Endothelial cell of umbilical vein (primary cell): ENCODE measurements around the gene GDE1. TPM values are rescaled to one million over a fixed set of nuclear protein-coding genes. Genes with fewer than 3 reads are reported as not detected.

Experiments
- BruUV-seq: library from RNA; stranded (reverse); fragments of 400-500 nt; replicated peaks from 2 replicates; lab custom pipeline; 2021; lab: Mats Ljungman, UMichigan
- CTCF ChIA-PET: fragments of 300-600, 350-600 bp; sonication (Branson Sonifier 250); formaldehyde crosslinking; loops from one replicate; lab custom pipeline; 2021; ENCODE audit warnings: antibody characterized with exemption, inconsistent platforms; lab: Charles Lee
- POLR2A ChIA-PET: fragments of 300-600, 350-600 bp; sonication (Branson Sonifier 250); formaldehyde crosslinking; loops from one replicate; lab custom pipeline; 2021; ENCODE audit warnings: antibody characterized with exemption, inconsistent platforms; lab: Charles Lee
- DNase-seq: peaks from one replicate; pipeline ENCODE4 v3.0.0-alpha.2; 2011; ENCODE audit warnings: low read depth, low spot score
- FAIRE-seq: peaks from 2 replicates; lab custom pipeline; 2011; peaks lifted over from hg19 to GRCh38; lab: Jason Lieb, UNC
- H2AFZ ChIP-seq: 2 replicates; pipeline ENCODE4 v1.6.0; 2012; ENCODE audit warnings: low read depth, low read length, control low read depth, inconsistent platforms
- H3K27ac ChIP-seq: 2 replicates; pipeline ENCODE4 v1.5.1; 2011; ENCODE audit warnings: low read depth, mild to moderate bottlenecking, control low read depth, low read length, moderate library complexity; ENCODE audit not compliant: insufficient read depth
- H3K27me3 ChIP-seq, 2 experiments: 2 replicates each; pipeline versions ENCODE4 v1.6.0 to v1.6.1; 2011; ENCODE audit warnings: low read length in 2 of 2, mixed read lengths in 1 of 2; ENCODE audit not compliant: control insufficient read depth in 2 of 2, insufficient read depth in 2 of 2
- H3K36me3 ChIP-seq, 2 experiments: 2 replicates in 1 of 2; 3 replicates in 1 of 2; pipeline ENCODE4 v1.5.1; 2011; ENCODE audit warnings: low read length in 2 of 2, mild to moderate bottlenecking in 1 of 2, moderate library complexity in 1 of 2; ENCODE audit not compliant: control insufficient read depth in 2 of 2, insufficient read depth in 2 of 2; ENCODE audit errors: extremely low read depth in 1 of 2
- H3K4me1 ChIP-seq: 3 replicates; pipeline ENCODE4 v1.5.1; 2011; ENCODE audit warnings: mild to moderate bottlenecking, low read length; ENCODE audit not compliant: control insufficient read depth, insufficient read depth; ENCODE audit errors: extremely low read depth
- H3K4me2 ChIP-seq: 2 replicates; pipeline ENCODE4 v1.6.1; 2011; ENCODE audit warnings: low read length, control low read depth, mixed read lengths; ENCODE audit not compliant: insufficient read depth
- H3K4me3 ChIP-seq, 3 experiments: fragments of 200-600 bp in 1 of 3; sonication (generic), shearing (Covaris generic) in 1 of 3; replicated peaks in 1 of 3; 2 replicates each; pipeline ENCODE4 v1.5.1; 2011 to 2016; ENCODE audit warnings: control low read depth in 3 of 3, low read length in 3 of 3, mild to moderate bottlenecking in 2 of 3, inconsistent platforms in 1 of 3, low read depth in 1 of 3, moderate library complexity in 1 of 3; ENCODE audit not compliant: insufficient read depth in 1 of 3
- H3K79me2 ChIP-seq: 2 replicates; pipeline ENCODE4 v1.6.0; 2012; ENCODE audit warnings: low read length, inconsistent platforms; ENCODE audit not compliant: control insufficient read depth, insufficient read depth
- H3K9ac ChIP-seq: replicated peaks from 2 replicates; pipeline ENCODE3; 2011; ENCODE audit warnings: low read length, control low read depth; ENCODE audit not compliant: insufficient read depth; ENCODE audit errors: extremely low read depth
- H3K9me1 ChIP-seq: replicated peaks from 3 replicates; pipeline ENCODE4 v1.6.0; 2011; ENCODE audit warnings: mild to moderate bottlenecking, low read length; ENCODE audit not compliant: control insufficient read depth, insufficient read depth; ENCODE audit errors: extremely low read depth
- H3K9me3 ChIP-seq: replicated peaks from 2 replicates; pipeline ENCODE4 v1.5.1; 2012; ENCODE audit warnings: low read length, inconsistent platforms; ENCODE audit not compliant: control insufficient read depth, insufficient read depth
- H4K20me1 ChIP-seq: replicated peaks from 2 replicates; pipeline ENCODE3; 2011; ENCODE audit warnings: mild to moderate bottlenecking, low read length; ENCODE audit not compliant: control insufficient read depth, insufficient read depth; ENCODE audit errors: extremely low read depth
- CTCF ChIP-seq, 2 donors: IDR thresholded peaks; 1 replicate in 1 of 2; 2 replicates in 1 of 2; pipeline ENCODE4 v1.5.1; 2011; ENCODE audit warnings: low read length in 2 of 2, mild to moderate bottlenecking in 2 of 2, moderate library complexity in 2 of 2, control low read depth in 1 of 2, inconsistent platforms in 1 of 2, low read depth in 1 of 2; ENCODE audit not compliant: insufficient read depth in 1 of 2; ENCODE audit errors: extremely low read depth in 1 of 2
- EZH2 ChIP-seq: IDR thresholded peaks from 2 replicates; pipeline ENCODE4 v1.6.1; 2012; ENCODE audit warnings: borderline replicate concordance, low read depth, mild to moderate bottlenecking, moderate library complexity, low read length, inconsistent platforms; ENCODE audit not compliant: severe bottlenecking
- FOS ChIP-seq: IDR thresholded peaks from 2 replicates; pipeline ENCODE4 v1.6.1; 2011; ENCODE audit warnings: mild to moderate bottlenecking, low read length, moderate library complexity, borderline replicate concordance; ENCODE audit not compliant: insufficient read depth
- GATA2 ChIP-seq: IDR thresholded peaks from 2 replicates; pipeline ENCODE4 v1.7.0; 2011; ENCODE audit warnings: low read depth, mild to moderate bottlenecking, moderate library complexity, mixed read lengths, low read length; ENCODE audit not compliant: insufficient read length, insufficient read depth
- JUN ChIP-seq: IDR thresholded peaks from 2 replicates; pipeline ENCODE4 v1.6.1; 2011; ENCODE audit warnings: borderline replicate concordance, low read depth; ENCODE audit not compliant: insufficient read length, insufficient read depth
- MAX ChIP-seq: IDR thresholded peaks from 2 replicates; pipeline ENCODE4 v1.6.1; 2011; ENCODE audit not compliant: insufficient read depth, insufficient read length
- MYC ChIP-seq: IDR thresholded peaks from one replicate; pipeline ENCODE4 v1.6.1; 2011; ENCODE audit warnings: mild to moderate bottlenecking, low read depth, low read length
- POLR2A ChIP-seq: IDR thresholded peaks from 2 replicates; pipeline ENCODE4 v1.6.1; 2012; ENCODE audit warnings: low read depth, mild to moderate bottlenecking, control low read depth, low read length
- POLR2AphosphoS5 ChIP-seq: IDR thresholded peaks from 2 replicates; pipeline ENCODE4 v1.6.1; 2012; ENCODE audit warnings: low read depth, mild to moderate bottlenecking, control low read depth, low read length, moderate library complexity; ENCODE audit not compliant: insufficient read depth
- dilution Hi-C: fragments of 300-500 bp; cut with MboI; formaldehyde crosslinking; loops from one replicate; pipeline ENCODE4 v1.15.0; 2019; ENCODE audit warnings: low sequenced_read_pairs; ENCODE audit not compliant: extremely low pct_ligation_motif_present
- intact Hi-C: fragments of 100-400 bp; cut with micrococcal nuclease; formaldehyde crosslinking; loops from one replicate; pipeline ENCODE4 v1.10.0; 2022
- polyA plus RNA-seq, 4 experiments: library from polyadenylated mRNA; depleted of rRNA in 3 of 4; stranded (reverse) in 3 of 4; unstranded in 1 of 4; fragments of >200 nt; gene quantifications; 2 replicates each; pipeline versions ENCODE4 v1.2.1 to v1.2.3, GENCODE V29; 2011 to 2012; ENCODE audit warnings: missing spikeins in 1 of 4
- total RNA-seq: library from RNA; stranded (reverse); gene quantifications from 2 replicates; pipeline ENCODE4 v1.2.3, GENCODE V29; 2021

GDE1 gene
- total and polyA plus RNA-seq, 2 donors (not counting 3 experiments of a cell fraction or from before 2014, with no cell fraction given): 34.9 to 50.5 TPM

DNA sequence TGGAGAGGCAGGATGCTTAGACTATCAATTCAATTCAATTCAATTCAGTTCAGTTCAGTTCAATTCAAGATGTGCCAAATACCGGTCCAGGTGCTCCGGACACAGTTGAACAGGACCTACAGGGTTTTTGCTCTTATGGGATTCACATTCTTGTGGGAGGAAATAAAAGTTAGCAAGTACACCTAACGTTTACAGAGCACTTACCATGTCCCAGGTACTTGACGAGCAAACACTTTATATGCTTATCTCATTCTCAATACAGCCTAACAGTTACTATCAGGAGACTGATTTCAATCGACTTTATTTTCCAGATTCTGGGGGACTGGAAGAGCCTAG lies 467 bp upstream of the GDE1 start:
- BruUV-seq: no TSS peak
- POLR2A ChIA-PET: no interaction called here
- peak overlapping the region; percentile 66 for H2AFZ ChIP-seq

More for the DNA sequence above, 467 bp upstream of the GDE1 start:
- no peak for TF ChIP-seq JUN
- no peak for TF ChIP-seq CTCF (IDR thresholded peaks at IDR 0.05; ENCODE audit: extremely low read depth in 1 of 2, insufficient read depth in 1 of 2, low read depth in 1 of 2, low read length in 2 of 2)
- no peak for TF ChIP-seq MAX
- no peak for TF ChIP-seq POLR2A
- TF ChIP-seq FOS: no peak
- no peak for TF ChIP-seq GATA2
- no peak for TF ChIP-seq MYC
- no peak for TF ChIP-seq POLR2AphosphoS5
- TF ChIP-seq EZH2: no peak
- Histone ChIP-seq H3K9me3 (no peaks in the 10 kb centered on the region), H3K9ac (no peak overlapping the region), H3K9me1 (no peaks in the 10 kb centered on the region), H3K4me2 (no peak overlapping the region), H3K27ac (no peak overlapping the region), H4K20me1 (no peaks in the 10 kb centered on the region), H3K79me2 (peaks cover 38% of the 10 kb centered on the region), H3K27me3 (no peaks in the 10 kb centered on the region), H3K36me3 (no peaks in the 10 kb centered on the region), H3K4me3 (no peak overlapping the region), H3K4me1 (peaks cover 21% of the 10 kb centered on the region)
- CTCF ChIA-PET: interaction anchor here (5.1 kb wide), 1 partner anchor 19 kb away, joined by 28 read pairs; no protein-coding TSS in a partner anchor
- dilution Hi-C loops: no loop called here
- intact Hi-C loops: loop anchor here (2.0 to 10.0 kb wide), 7 partner anchors 32 to 718 kb away; partner anchors contain the start of genes ARL6IP1, COQ7, SYT17 and TMC7
- DNase-seq (no peak), FAIRE-seq (no peak)
